Endothelial cell of umbilical vein (primary cell): ENCODE data around the gene HYAL3. TPM values are rescaled to one million over a fixed set of nuclear protein-coding genes. Genes with fewer than 3 reads are reported as not detected.

Experiments used
- BruUV-seq: library from RNA; stranded (reverse); fragments of 400-500 nt; replicated peaks from 2 replicates; lab custom pipeline; 2021; lab: Mats Ljungman, UMichigan
- CTCF ChIA-PET: fragments of 300-600, 350-600 bp; sonication (Branson Sonifier 250); formaldehyde crosslinking; loops from one replicate; lab custom pipeline; 2021; ENCODE audit warnings: antibody characterized with exemption, inconsistent platforms; lab: Charles Lee
- POLR2A ChIA-PET: fragments of 300-600, 350-600 bp; sonication (Branson Sonifier 250); formaldehyde crosslinking; loops from one replicate; lab custom pipeline; 2021; ENCODE audit warnings: antibody characterized with exemption, inconsistent platforms; lab: Charles Lee
- DNase-seq: peaks from one replicate; pipeline ENCODE4 v3.0.0-alpha.2; 2011; ENCODE audit warnings: low read depth, low spot score
- FAIRE-seq: peaks from 2 replicates; lab custom pipeline; 2011; peaks lifted over from hg19 to GRCh38; lab: Jason Lieb, UNC
- H2AFZ ChIP-seq: 2 replicates; pipeline ENCODE4 v1.6.0; 2012; ENCODE audit warnings: low read depth, low read length, control low read depth, inconsistent platforms
- H3K27ac ChIP-seq: 2 replicates; pipeline ENCODE4 v1.5.1; 2011; ENCODE audit warnings: low read depth, mild to moderate bottlenecking, control low read depth, low read length, moderate library complexity; ENCODE audit not compliant: insufficient read depth
- H3K27me3 ChIP-seq, 2 experiments: 2 replicates each; pipeline versions ENCODE4 v1.6.0 to v1.6.1; 2011; ENCODE audit warnings: low read length in 2 of 2, mixed read lengths in 1 of 2; ENCODE audit not compliant: control insufficient read depth in 2 of 2, insufficient read depth in 2 of 2
- H3K36me3 ChIP-seq, 2 experiments: 2 replicates in 1 of 2; 3 replicates in 1 of 2; pipeline ENCODE4 v1.5.1; 2011; ENCODE audit warnings: low read length in 2 of 2, mild to moderate bottlenecking in 1 of 2, moderate library complexity in 1 of 2; ENCODE audit not compliant: control insufficient read depth in 2 of 2, insufficient read depth in 2 of 2; ENCODE audit errors: extremely low read depth in 1 of 2
- H3K4me1 ChIP-seq: 3 replicates; pipeline ENCODE4 v1.5.1; 2011; ENCODE audit warnings: mild to moderate bottlenecking, low read length; ENCODE audit not compliant: control insufficient read depth, insufficient read depth; ENCODE audit errors: extremely low read depth
- H3K4me2 ChIP-seq: 2 replicates; pipeline ENCODE4 v1.6.1; 2011; ENCODE audit warnings: low read length, control low read depth, mixed read lengths; ENCODE audit not compliant: insufficient read depth
- H3K4me3 ChIP-seq, 3 experiments: fragments of 200-600 bp in 1 of 3; sonication (generic), shearing (Covaris generic) in 1 of 3; replicated peaks in 1 of 3; 2 replicates each; pipeline ENCODE4 v1.5.1; 2011 to 2016; ENCODE audit warnings: control low read depth in 3 of 3, low read length in 3 of 3, mild to moderate bottlenecking in 2 of 3, inconsistent platforms in 1 of 3, low read depth in 1 of 3, moderate library complexity in 1 of 3; ENCODE audit not compliant: insufficient read depth in 1 of 3
- H3K79me2 ChIP-seq: 2 replicates; pipeline ENCODE4 v1.6.0; 2012; ENCODE audit warnings: low read length, inconsistent platforms; ENCODE audit not compliant: control insufficient read depth, insufficient read depth
- H3K9ac ChIP-seq: replicated peaks from 2 replicates; pipeline ENCODE3; 2011; ENCODE audit warnings: low read length, control low read depth; ENCODE audit not compliant: insufficient read depth; ENCODE audit errors: extremely low read depth
- H3K9me1 ChIP-seq: replicated peaks from 3 replicates; pipeline ENCODE4 v1.6.0; 2011; ENCODE audit warnings: mild to moderate bottlenecking, low read length; ENCODE audit not compliant: control insufficient read depth, insufficient read depth; ENCODE audit errors: extremely low read depth
- H3K9me3 ChIP-seq: replicated peaks from 2 replicates; pipeline ENCODE4 v1.5.1; 2012; ENCODE audit warnings: low read length, inconsistent platforms; ENCODE audit not compliant: control insufficient read depth, insufficient read depth
- H4K20me1 ChIP-seq: replicated peaks from 2 replicates; pipeline ENCODE3; 2011; ENCODE audit warnings: mild to moderate bottlenecking, low read length; ENCODE audit not compliant: control insufficient read depth, insufficient read depth; ENCODE audit errors: extremely low read depth
- EZH2 ChIP-seq: IDR thresholded peaks from 2 replicates; pipeline ENCODE4 v1.6.1; 2012; ENCODE audit warnings: borderline replicate concordance, low read depth, mild to moderate bottlenecking, moderate library complexity, low read length, inconsistent platforms; ENCODE audit not compliant: severe bottlenecking
- FOS ChIP-seq: IDR thresholded peaks from 2 replicates; pipeline ENCODE4 v1.6.1; 2011; ENCODE audit warnings: mild to moderate bottlenecking, low read length, moderate library complexity, borderline replicate concordance; ENCODE audit not compliant: insufficient read depth
- GATA2 ChIP-seq: IDR thresholded peaks from 2 replicates; pipeline ENCODE4 v1.7.0; 2011; ENCODE audit warnings: low read depth, mild to moderate bottlenecking, moderate library complexity, mixed read lengths, low read length; ENCODE audit not compliant: insufficient read length, insufficient read depth
- JUN ChIP-seq: IDR thresholded peaks from 2 replicates; pipeline ENCODE4 v1.6.1; 2011; ENCODE audit warnings: borderline replicate concordance, low read depth; ENCODE audit not compliant: insufficient read length, insufficient read depth
- MYC ChIP-seq: IDR thresholded peaks from one replicate; pipeline ENCODE4 v1.6.1; 2011; ENCODE audit warnings: mild to moderate bottlenecking, low read depth, low read length
- POLR2A ChIP-seq: IDR thresholded peaks from 2 replicates; pipeline ENCODE4 v1.6.1; 2012; ENCODE audit warnings: low read depth, mild to moderate bottlenecking, control low read depth, low read length
- POLR2AphosphoS5 ChIP-seq: IDR thresholded peaks from 2 replicates; pipeline ENCODE4 v1.6.1; 2012; ENCODE audit warnings: low read depth, mild to moderate bottlenecking, control low read depth, low read length, moderate library complexity; ENCODE audit not compliant: insufficient read depth
- dilution Hi-C: fragments of 300-500 bp; cut with MboI; formaldehyde crosslinking; loops from one replicate; pipeline ENCODE4 v1.15.0; 2019; ENCODE audit warnings: low sequenced_read_pairs; ENCODE audit not compliant: extremely low pct_ligation_motif_present
- intact Hi-C: fragments of 100-400 bp; cut with micrococcal nuclease; formaldehyde crosslinking; loops from one replicate; pipeline ENCODE4 v1.10.0; 2022
- polyA plus RNA-seq, 4 experiments: library from polyadenylated mRNA; depleted of rRNA in 3 of 4; stranded (reverse) in 3 of 4; unstranded in 1 of 4; fragments of >200 nt; gene quantifications; 2 replicates each; pipeline versions ENCODE4 v1.2.1 to v1.2.3, GENCODE V29; 2011 to 2012; ENCODE audit warnings: missing spikeins in 1 of 4
- total RNA-seq: library from RNA; stranded (reverse); gene quantifications from 2 replicates; pipeline ENCODE4 v1.2.3, GENCODE V29; 2021
- TF ChIP-seq, protein P1 (sequence below), 2 donors: IDR thresholded peaks; 1 replicate in 1 of 2; 2 replicates in 1 of 2; pipeline ENCODE4 v1.5.1; 2011; ENCODE audit warnings: low read length in 2 of 2, mild to moderate bottlenecking in 2 of 2, moderate library complexity in 2 of 2, control low read depth in 1 of 2, inconsistent platforms in 1 of 2, low read depth in 1 of 2; ENCODE audit not compliant: insufficient read depth in 1 of 2; ENCODE audit errors: extremely low read depth in 1 of 2
- TF ChIP-seq, protein P2 (sequence below): IDR thresholded peaks from 2 replicates; pipeline ENCODE4 v1.6.1; 2011; ENCODE audit not compliant: insufficient read depth, insufficient read length

The HYAL3 gene
- total and polyA plus RNA-seq, 2 donors (not counting 3 experiments of a cell fraction or from before 2014, with no cell fraction given): 4.8 to 11.5 TPM

DNA sequence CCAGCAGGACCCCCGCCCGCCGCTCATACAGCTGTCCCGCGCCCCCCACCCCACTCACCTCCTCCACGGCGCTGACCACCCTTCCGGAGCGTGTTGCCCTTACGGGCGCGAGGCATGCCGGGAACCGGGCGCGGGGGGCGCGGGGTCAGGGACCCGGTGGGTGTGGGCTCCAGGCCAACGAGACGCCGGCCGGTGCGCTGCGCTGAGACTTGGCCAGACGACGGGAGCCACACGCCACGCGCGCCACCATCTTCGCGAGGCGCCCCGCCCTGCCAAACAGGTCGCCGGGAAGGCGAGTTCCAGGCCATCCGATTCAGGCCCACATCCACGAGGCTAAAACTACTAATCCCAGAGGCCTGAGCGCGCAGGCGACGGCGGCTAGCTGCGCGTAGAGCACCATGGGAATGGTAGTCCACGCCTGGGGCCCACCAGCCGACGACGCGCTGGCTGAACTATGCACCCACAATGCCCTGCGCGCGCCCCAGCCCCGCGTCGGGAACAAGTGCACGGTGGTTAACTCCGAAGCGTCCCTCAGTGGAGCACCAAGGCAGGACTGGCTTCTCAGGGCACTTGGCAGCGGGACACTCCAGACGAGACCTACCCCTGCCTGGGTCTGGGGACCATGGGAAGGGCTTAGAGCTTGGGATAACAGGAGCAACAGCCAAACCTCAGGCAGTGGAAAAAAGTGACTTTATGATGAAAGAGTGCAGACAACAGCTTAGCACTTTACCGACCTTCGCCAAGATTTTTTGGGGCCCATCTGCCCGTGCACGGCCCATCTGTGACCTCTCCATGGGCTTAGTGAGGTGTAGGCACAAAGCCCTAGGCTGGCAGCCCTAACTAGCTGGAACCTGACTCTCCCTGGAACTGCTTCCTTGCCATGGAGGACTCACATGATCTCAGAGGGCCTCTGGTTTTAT lies 6.8 kb downstream of the HYAL3 start, which contains the start of gene IFRD2:
IFRD2 (minus strand) TSS at position 271 of the 920 bp plus-strand sequence; CDS start at position 116, 155 bp downstream.
- TF ChIP-seq, protein P1, sequence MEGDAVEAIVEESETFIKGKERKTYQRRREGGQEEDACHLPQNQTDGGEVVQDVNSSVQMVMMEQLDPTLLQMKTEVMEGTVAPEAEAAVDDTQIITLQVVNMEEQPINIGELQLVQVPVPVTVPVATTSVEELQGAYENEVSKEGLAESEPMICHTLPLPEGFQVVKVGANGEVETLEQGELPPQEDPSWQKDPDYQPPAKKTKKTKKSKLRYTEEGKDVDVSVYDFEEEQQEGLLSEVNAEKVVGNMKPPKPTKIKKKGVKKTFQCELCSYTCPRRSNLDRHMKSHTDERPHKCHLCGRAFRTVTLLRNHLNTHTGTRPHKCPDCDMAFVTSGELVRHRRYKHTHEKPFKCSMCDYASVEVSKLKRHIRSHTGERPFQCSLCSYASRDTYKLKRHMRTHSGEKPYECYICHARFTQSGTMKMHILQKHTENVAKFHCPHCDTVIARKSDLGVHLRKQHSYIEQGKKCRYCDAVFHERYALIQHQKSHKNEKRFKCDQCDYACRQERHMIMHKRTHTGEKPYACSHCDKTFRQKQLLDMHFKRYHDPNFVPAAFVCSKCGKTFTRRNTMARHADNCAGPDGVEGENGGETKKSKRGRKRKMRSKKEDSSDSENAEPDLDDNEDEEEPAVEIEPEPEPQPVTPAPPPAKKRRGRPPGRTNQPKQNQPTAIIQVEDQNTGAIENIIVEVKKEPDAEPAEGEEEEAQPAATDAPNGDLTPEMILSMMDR (IDR thresholded peaks at IDR 0.05; ENCODE audit: extremely low read depth in 1 of 2, insufficient read depth in 1 of 2, low read depth in 1 of 2, low read length in 2 of 2): peak in 1 of 2 donors; percentile 6
- no peak for TF ChIP-seq GATA2
- no peak for TF ChIP-seq EZH2
- no peak for TF ChIP-seq JUN
- peak; percentile 62 for TF ChIP-seq MYC
- TF ChIP-seq, protein P2, sequence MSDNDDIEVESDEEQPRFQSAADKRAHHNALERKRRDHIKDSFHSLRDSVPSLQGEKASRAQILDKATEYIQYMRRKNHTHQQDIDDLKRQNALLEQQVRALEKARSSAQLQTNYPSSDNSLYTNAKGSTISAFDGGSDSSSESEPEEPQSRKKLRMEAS: peak; percentile 87
- TF ChIP-seq POLR2A: peak; percentile 81
- TF ChIP-seq FOS: no peak
- TF ChIP-seq POLR2AphosphoS5: peak; percentile 81
- BruUV-seq: TSS peak; percentile 56
- H3K9me1 ChIP-seq: no peaks in the 10 kb centered on the region
- dilution Hi-C loops: no loop called here
- H3K9ac ChIP-seq: peak within 1 kb of the TSS; percentile 66
- ChIA-PET POLR2A (interaction anchor here (1.4 kb wide), 1 partner anchor 36 kb away, joined by 4 read pairs; the partner anchor contains the start of gene TUSC2), CTCF (interaction anchor here (1.5 to 2.4 kb wide), 4 partner anchors 14 to 46 kb away, joined by 5 to 18 read pairs (median 8); partner anchors contain the start of gene LSMEM2)
- H3K36me3 ChIP-seq: peaks cover 3 to 25% of the 10 kb centered on the region in 2 experiments
- no peaks in the 10 kb centered on the region for H3K27me3 ChIP-seq
- H3K4me3 ChIP-seq: peak within 1 kb of the TSS; percentile 70 to 84 (median 76)
- H3K27ac ChIP-seq: peak within 1 kb of the TSS; percentile 53
- H3K9me3 ChIP-seq: no peaks in the 10 kb centered on the region
- peaks cover 27% of the 10 kb centered on the region for H3K79me2 ChIP-seq
- peaks cover 11% of the 10 kb centered on the region for H3K4me1 ChIP-seq
- intact Hi-C loops: loop anchor here (1.0 kb wide), 2 partner anchors 30 to 37 kb away; partner anchors contain the start of gene HYAL2
- no peaks in the 10 kb centered on the region for H4K20me1 ChIP-seq
- peak within 1 kb of the TSS; percentile 47 for H2AFZ ChIP-seq
- H3K4me2 ChIP-seq: peak within 1 kb of the TSS; percentile 79
- peak; percentile 98 for DNase-seq
- FAIRE-seq: peak; percentile 100
